ENCODE measurements around the gene FAM149B1.
"Not testable (repeated sequence)": the region's sequence is repeated elsewhere in the genome, so short reads cannot be mapped to it uniquely, and the experiment has no call there.

The FAM149B1 gene

DNA sequence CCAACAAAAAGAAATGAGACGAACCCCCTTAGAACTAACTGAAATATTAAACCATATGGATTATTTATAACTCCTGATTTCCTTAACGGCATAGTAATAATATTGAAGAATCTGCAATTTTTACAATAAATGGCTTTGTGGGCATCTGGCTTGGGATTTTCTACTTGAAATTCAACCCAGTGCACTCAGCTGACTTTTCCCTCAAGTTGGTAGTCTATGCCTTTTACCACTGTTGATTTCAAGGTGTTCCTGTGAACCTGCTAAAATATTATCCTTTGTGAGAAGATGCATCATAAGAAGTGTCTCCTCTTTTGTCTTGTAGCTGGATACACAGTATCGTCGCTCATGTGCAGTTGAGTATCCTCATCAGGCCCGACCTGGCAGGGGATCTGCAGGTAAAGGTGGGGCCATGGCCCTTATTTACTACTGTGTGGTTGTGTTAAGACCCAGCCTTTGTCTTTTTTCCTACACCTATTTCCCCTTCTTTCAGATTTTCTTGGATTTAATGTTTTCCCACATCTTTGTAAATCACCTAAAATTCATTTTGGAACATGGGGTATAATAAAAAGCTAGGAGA lies 71.2 kb downstream of the FAM149B1 start:
- no peak for DNase-seq

DNA sequence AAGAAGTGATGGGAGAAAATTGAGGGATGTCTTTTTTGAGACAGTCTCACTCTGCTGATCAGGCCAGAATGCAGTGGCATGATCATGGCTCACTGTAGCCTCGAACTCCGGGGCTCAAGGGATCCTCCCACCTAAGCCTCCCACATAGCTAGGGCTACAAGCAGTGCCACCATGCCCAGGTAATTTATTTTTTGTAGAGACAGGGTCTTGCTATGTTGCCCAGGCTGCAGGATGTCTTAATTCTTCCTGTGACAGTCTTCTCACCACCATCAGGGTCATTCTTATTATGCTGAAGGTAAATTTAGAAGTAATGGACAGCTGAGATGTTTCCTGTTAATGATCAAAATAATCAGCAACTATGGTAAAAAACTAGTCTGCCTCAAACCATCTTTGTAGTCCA lies 72.0 kb downstream of the FAM149B1 start:
- DNase-seq = no peak

DNA sequence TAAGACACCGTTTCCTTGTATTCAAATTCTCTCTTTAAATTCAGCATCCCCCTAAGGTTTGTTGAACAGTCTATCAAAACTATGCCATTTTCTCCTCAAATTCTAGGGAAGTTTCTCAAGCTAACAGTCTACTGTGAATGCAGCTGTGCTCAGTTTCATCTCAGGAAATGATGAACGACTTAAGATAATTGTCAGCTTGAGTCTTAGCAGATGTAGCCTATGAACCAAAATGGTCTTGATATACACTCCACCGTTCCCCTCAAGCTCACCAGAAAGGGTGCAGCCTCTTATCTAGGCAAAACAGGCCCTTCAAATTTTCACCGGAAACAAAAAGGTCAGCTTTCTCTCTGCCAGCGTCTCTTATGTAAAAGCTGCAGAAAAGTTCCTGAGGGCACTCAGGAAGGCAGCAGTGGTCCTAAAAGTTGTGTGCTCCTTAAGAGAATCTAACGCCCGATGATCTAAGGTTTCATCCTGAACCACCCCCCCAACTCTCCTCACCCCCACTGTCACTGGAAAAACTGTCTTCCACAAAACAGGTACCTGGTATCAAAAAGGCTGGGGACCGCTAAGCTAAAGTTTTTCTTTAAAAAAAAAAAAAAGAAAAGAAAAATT lies 77.1 kb downstream of the FAM149B1 start:
- DNase-seq = no peak

DNA sequence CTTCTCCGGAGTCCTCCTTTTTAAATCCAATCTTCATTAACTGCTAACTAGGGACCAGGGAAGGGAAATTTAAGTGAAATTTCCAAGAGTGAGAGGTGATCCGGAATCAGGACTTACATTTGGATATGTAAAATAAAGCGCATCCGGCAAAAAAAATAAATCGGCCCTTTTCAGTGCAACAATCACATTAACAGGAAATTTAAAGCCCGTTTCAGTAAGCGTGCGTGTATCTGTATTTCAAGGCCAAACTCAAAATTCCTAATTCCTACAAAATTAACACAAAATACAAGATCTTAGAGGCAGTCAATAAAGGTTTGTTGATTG lies 78.4 kb downstream of the FAM149B1 start:
- DNase-seq = no peak

- peak; percentile 90 to 94 (median 91) for DNase-seq
Measured at GRCh38 chr10:73246646-73247508, 79.0 kb downstream of the FAM149B1 start, which contains the start of gene DNAJC9. Gene DNAJC9, minus strand, starts transcription at chr10:73247255. Its CDS starts 66 bp downstream, at chr10:73247189.

GRCh38 chr10:73247509-73248258 lies 79.8 kb downstream of the FAM149B1 start:
- DNase-seq = no peak

DNA sequence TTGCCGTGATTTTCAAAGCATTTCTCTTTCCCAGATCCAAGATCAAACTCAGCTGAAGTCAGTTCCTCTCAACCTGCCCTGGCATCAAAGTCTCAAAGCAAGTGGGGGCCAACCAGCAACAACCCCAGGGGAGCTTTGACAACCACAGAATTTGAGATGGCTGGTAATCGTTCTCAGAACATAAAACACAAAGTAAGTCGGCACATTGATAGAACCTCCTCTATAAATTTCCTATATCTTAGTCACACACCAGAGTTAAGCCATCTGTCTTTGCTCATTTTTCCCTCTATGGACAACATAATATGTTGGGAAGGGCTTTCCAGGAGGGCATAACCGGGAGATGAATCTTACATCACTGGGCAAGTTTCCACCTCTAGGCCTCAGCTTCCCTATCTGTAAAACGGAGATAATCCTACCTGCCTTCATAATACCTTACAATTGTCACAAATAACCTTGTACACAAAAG lies 80.4 kb downstream of the FAM149B1 start:
- no peak for DNase-seq

DNA sequence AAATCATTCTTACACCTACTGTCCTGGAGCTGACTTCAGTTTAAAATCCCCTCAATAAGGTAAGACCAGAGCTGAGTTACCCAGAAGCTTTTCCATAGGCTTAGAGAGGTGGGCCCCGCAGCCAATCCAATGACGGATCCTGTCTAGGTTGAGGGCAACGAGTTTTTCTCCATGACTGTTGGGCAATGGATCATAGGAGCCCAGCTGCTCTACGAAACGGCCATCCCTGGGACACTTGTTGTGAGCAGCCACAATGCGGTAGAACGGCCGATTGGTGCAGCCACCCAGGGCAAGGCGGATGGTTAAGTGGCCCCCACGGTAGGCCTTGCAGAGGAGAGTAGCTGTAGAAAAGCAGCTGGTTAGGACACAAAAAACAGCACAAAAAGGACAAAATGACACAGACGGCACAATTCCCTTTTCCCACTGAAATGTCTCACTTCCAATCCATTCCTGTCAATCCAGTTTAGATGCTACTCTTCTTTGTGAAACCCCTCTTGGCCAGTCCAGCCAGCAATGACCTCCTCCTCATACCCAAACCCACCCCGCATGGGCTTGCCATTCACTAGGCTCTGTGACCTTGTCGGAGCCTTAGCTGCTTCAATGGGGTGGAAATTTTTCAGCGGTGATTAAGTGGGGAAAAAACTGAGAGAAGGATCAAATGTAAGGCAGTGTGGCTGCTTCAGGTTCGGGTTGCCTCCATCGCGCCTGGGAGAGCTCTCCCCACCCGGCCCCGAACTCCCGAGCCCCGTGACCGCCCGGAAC lies 83.9 kb downstream of the FAM149B1 start:
- no peak for DNase-seq

DNA sequence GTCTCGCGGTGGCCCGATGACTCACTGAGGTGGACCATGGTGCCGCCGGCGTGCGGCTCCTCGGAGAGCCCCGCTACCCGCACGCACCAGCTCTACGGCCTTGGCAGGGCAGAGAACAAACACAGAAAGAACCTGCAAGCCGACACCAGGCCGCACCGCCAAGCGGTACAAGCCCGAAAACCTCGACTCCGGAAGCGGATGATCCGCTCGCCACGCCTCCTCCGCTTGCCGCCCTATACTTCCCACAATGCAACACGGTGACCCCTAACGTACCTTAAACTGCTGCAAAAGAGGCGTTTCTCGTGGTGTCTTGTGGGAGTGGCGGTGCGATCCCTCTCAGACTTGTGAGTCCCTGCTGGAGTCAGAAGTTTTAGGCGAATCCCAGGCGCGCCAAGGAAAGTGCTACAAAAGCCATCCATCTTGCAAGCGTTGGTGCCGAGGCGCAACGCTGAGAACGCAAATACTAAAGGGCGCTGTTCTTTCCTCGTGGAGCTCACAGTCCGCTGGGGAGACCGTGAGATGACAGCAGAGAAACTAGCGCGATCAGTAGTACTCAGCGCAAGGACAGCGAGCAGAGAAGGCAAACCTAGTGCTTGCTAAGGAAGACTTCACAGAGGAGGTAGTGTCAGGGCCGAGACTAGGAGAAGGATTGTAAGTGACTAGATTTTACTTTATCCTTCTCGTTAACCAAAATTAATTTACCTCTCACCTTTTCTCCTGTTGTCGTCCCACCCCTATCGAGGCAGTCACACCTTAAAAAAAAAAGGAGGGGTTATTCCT lies 84.7 kb downstream of the FAM149B1 start, which contains the start of gene MRPS16:
Gene MRPS16 (minus strand): TSS at position 200 of the 780 bp plus-strand sequence. CDS start 162 bp downstream, at position 38.
- DNase-seq = peak; percentile 89 to 95 (median 94)

GRCh38 chr10:73253225-73253555 lies 85.3 kb downstream of the FAM149B1 start:
- DNase-seq = peak in 1 of 3 experiments; percentile 22

DNA sequence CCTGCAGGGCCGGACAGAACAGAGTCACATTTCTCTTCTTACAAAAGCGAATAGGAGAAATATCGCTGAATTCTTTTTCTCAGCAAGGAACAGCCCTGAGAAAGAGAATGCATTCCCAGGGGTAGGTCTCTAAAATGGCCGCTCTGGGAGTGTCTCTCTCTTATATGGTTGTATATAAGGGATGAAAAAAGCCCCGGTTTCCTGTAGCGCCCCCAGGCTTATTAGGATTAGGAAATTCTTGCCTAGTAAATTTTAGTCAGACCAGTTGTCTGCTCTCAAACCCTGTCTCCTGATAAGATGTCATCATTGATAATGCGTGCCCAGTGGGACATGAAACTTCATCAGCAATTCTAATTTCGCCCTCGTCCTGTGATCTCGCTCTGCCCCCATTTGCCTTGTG lies 90.7 kb downstream of the FAM149B1 start:
- DNase-seq = not testable (repeated sequence)

DNA sequence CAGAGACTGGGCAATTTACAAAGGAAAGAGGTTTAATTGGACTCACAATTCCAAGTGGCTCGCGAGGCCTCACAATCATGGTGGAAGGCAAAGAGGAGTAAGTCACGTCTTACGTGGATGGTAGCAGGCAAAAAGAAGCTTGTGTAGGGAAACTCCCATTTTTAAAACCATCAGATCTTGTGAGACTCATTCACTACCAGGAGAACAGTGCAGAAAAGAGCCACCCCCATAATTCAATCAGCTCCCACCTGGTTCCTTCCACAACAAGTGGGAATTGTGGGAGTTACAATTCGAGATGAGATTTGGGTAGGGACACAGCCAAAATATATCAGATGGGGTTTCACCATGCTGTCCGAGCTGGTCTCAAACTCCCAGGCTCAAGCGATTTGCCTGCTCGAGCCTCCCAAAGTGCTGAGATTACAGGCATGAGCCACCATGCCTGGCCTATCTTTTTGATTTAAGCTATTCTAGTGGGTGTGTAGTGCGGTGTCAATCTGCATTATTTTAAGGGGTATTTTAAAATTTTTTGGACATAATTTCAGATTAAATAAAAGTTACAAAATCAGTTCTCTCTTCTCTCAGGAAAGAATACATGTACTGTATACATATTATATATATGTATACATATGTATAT lies 93.6 kb downstream of the FAM149B1 start:
- no peak for DNase-seq

GRCh38 chr10:73262105-73262730 lies 94.3 kb downstream of the FAM149B1 start:
- no peak for DNase-seq

DNA sequence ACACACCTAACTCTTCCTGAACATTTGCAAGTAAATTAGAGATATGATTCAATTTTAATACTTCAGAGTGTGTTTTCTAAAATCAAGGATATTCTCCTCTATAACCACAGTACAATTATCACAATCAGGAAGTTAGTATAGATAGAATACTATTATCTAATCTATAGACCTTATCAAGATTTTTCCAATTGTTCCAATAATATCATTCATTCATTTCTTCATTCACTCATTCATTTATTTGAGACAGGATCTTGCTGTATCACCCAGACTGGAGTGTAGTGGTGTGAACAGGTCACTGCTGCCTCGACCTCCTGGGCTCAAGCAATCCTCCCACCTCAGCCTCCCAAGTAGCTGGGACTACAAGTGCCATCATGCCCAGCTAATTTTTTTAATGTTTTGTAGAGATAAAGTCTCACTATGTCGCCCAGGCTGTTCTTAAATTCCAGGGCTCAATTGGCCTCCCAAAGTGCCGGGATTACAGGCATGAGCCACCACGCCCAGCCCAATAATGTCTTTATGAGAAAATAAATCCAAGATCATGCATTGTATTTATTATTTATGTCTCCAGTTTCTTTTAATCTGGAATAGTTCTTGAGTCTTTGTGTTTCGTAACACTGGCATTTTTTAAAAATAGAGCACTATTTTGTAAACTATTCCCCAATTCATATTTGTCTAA lies 95.1 kb downstream of the FAM149B1 start:
- DNase-seq = no peak

GRCh38 chr10:73263693-73264347 lies 95.9 kb downstream of the FAM149B1 start:
- peak in 1 of 3 experiments; percentile 4 for DNase-seq

DNA sequence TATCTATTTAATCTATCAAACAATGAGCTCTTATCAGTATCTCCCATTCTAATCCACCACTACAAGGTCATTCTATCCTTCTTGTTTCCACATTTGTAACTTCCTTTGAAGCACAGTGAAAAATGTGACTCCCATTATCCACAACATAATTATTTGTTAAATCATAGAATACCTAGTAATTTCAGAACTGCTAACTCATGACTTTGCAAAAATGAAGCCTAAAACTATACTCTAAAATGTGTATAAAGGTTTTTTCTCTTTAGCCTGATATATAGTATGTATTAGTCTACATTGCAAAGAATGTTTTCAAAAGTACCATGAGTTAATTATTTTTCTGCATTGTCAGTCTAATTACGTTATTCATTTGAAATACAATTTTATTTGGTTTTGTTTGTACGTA lies 96.5 kb downstream of the FAM149B1 start:
- DNase-seq = no peak

DNA sequence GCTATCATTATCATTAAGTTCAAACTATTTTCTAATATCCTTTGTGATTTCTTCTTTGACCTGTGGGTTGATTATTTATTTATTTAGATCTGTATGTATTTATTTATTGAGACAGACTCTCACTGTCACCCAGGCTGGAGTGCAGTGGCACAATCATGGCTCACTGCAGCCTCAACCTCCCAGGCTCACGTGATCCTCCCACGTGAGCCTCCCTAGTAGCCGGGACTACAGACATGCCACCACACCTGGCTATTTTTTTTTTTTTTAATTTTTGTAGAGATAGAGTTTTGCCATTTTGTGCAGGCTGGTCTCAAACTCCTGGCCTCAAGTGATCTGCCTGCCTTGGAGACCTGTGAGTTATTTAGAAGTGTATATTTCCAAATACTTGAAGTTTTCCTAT lies 113.2 kb downstream of the FAM149B1 start:
- no peak for DNase-seq

GRCh38 chr10:73287441-73287840 lies 119.5 kb downstream of the FAM149B1 start:
- no peak for DNase-seq

DNA sequence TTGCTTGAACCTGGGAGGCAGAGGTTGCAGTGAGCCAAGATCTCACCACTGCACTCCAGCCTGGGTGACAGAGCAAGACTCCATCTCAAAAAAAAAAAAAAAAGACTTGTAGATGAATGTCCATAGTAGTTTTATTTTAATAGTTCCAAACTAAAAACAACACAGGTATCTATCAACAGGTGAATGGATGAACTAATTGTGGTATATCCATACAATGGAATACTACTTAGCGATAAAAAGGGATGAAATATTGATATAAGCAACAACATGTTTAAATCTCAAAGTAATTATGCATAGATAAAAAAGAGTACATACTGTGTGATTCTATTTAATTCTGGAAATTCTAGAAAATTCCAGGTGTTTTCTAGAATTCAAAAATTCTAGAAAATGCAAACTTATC lies 122.0 kb downstream of the FAM149B1 start:
- DNase-seq = no peak

Measured in NCI-H1417 (cell line).